Activated CD8-positive, alpha-beta T cell treated with anti-CD3 and anti-CD28 coated beads for 36 hours (primary cell): ENCODE data around the gene BICDL1. TPM values are rescaled to one million over a fixed set of nuclear protein-coding genes. Genes with fewer than 3 reads are reported as not detected.

Experiments used
- ATAC-seq: fragments of 200-7000 bp; cut with Tn5 transposase; one replicate; pipeline ENCODE4 v1.10.0; 2021; ENCODE audit warnings: mild to moderate bottlenecking, moderate library complexity
- CTCF ChIA-PET: fragments of 350-600 bp; sonication (Branson Sonifier 250); formaldehyde crosslinking; loops from one replicate; lab custom pipeline; 2021; ENCODE audit warnings: antibody characterized with exemption; lab: Charles Lee
- POLR2A ChIA-PET: fragments of 350-600 bp; sonication (Branson Sonifier 250); formaldehyde crosslinking; loops from one replicate; lab custom pipeline; 2021; ENCODE audit warnings: antibody characterized with exemption; lab: Charles Lee
- DNase-seq: peaks from one replicate; pipeline ENCODE4 v3.0.0-alpha.2; 2020
- H3K27ac Mint-ChIP-seq: one replicate; pipeline ENCODE4 v1.8.0; 2021; ENCODE audit warnings: mild to moderate bottlenecking, mixed read lengths
- H3K27me3 Mint-ChIP-seq: one replicate; pipeline ENCODE4 v1.8.0; 2021; ENCODE audit warnings: mixed read lengths
- H3K36me3 Mint-ChIP-seq: one replicate; pipeline ENCODE4 v1.8.0; 2021; ENCODE audit warnings: low read depth, mixed read lengths
- H3K4me1 Mint-ChIP-seq: one replicate; pipeline ENCODE4 v1.8.0; 2021; ENCODE audit warnings: low read depth, mixed read lengths
- H3K4me3 Mint-ChIP-seq: one replicate; pipeline ENCODE4 v1.8.0; 2021; ENCODE audit warnings: mild to moderate bottlenecking, moderate library complexity, mixed read lengths
- H3K9me3 Mint-ChIP-seq: one replicate; pipeline ENCODE4 v1.8.0; 2021; ENCODE audit warnings: mixed read lengths
- CTCF ChIP-seq: fragments of 200-600 bp; IDR thresholded peaks from one replicate; pipeline ENCODE4 v1.8.0; 2022; ENCODE audit warnings: antibody characterized with exemption, mild to moderate bottlenecking
- intact Hi-C: fragments of 100-400 bp; cut with micrococcal nuclease; formaldehyde crosslinking; loops from one replicate; pipeline ENCODE4 v1.10.0; 2022
- total RNA-seq, 2 experiments: library from RNA; stranded (reverse); gene quantifications; one replicate each; pipeline ENCODE4 v1.2.3, GENCODE V29; 2021

The BICDL1 gene
- total RNA-seq, 2 experiments from 2014 or later = 103 to 107 TPM

DNA sequence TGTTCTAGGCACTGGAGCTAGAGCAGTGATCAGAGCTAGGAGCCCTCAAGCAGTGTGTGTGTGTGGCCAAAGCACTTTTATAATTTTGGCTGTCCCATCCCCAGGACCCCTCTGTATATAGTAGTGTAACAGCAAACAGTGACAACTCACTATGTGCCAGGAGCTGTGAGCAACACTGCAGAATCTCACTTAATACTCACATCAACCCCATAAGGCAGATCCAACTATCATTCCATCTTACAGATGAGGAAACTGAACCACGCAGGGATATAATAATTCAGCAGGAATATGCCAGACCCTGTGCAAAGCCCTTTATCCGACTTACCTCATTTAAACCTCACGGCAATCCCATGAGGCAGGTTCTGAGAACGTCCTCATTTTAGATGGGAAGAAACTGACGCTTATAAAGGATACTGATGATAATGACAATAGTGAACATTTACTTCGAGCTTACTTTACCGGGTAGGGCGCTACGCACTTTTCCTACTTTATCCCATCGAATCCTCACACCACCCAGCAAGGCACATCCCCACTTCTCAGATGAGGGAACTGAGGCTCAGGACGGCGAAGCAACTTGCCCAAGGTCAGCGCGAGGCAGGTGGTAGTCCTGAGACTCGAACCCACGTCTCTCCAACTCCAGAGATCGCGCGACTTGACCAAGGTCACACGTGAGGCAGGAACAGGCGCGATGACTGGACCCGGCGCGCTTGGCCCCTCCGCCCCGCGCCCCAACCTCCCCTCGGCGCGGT, 126.8 kb downstream of the BICDL1 start:
- DNase-seq (peak; percentile 63), ATAC-seq (peak; percentile 6)
- Mint-ChIP-seq H3K9me3 (no peaks in the 10 kb centered on the region), H3K27me3 (no peaks in the 10 kb centered on the region), H3K36me3 (peaks cover 42% of the 10 kb centered on the region), H3K4me3 (peak overlapping the region; percentile 98), H3K27ac (peak overlapping the region; percentile 94), H3K4me1 (peaks cover 58% of the 10 kb centered on the region)
- POLR2A ChIA-PET = interaction anchor here (0.6 to 6.1 kb wide), 13 partner anchors 11 to 176 kb away, joined by 3 to 47 read pairs (median 8); partner anchors contain the start of genes RNU4-1, RNU4-2 and RPLP0
- no peak for TF ChIP-seq CTCF
- intact Hi-C loops = loop anchor here (5.0 to 10.0 kb wide), 2 partner anchors 81 to 101 kb away; no protein-coding TSS in a partner anchor
- CTCF ChIA-PET = interaction anchor here (1.0 to 1.1 kb wide), 3 partner anchors 11 to 100 kb away, joined by 3 read pairs; no protein-coding TSS in a partner anchor

DNA sequence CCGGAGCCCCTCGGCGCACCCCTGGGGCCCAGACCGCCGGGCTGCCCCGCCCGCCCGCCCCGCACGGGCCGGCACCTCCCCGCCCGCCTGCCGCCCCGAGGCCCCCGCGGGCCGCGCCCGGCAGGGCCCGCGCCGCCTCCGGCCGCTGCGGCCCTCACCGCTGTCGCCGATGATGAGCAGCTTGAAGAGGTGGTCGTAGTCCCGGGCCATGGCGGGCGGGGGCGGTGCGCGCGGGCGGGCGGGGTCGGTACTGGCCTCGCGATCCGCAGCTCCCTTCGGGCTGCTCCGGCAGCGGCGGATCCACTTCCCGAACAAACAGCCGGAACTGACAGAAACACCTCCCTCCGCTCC, 127.4 kb downstream of the BICDL1 start, which contains the start of gene RAB35:
Gene RAB35, minus strand, starts transcription at position 313 of the 351 bp plus-strand sequence. Its CDS starts 103 bp downstream, at position 210.
- intact Hi-C loops = loop anchor here (5.0 to 10.0 kb wide), 2 partner anchors 81 to 102 kb away; no protein-coding TSS in a partner anchor
- ATAC-seq = no peak
- ChIA-PET CTCF (interaction anchor here (1.0 to 1.4 kb wide), 5 partner anchors 10 to 128 kb away, joined by 3 to 7 read pairs (median 3); partner anchors contain the start of gene BICDL1), POLR2A (interaction anchor here (0.7 to 7.7 kb wide), 14 partner anchors 10 to 176 kb away, joined by 3 to 60 read pairs (median 12); partner anchors contain the start of genes PXN, RNU4-1, RNU4-2 and RPLP0)
- TF ChIP-seq CTCF = no peak
- no peaks in the 10 kb centered on the region for H3K9me3 Mint-ChIP-seq
- H3K4me3 Mint-ChIP-seq = peak within 1 kb of the TSS; percentile 98
- H3K36me3 Mint-ChIP-seq = peaks cover 42% of the 10 kb centered on the region
- H3K27ac Mint-ChIP-seq = peak within 1 kb of the TSS; percentile 94
- no peak for DNase-seq
- peaks cover 59% of the 10 kb centered on the region for H3K4me1 Mint-ChIP-seq
- H3K27me3 Mint-ChIP-seq = no peaks in the 10 kb centered on the region

GRCh38 chr12:120116792-120117651, 128.0 kb downstream of the BICDL1 start:
- TF ChIP-seq CTCF = no peak
- H3K27me3 Mint-ChIP-seq = no peaks in the 10 kb centered on the region
- DNase-seq (peak; percentile 96), ATAC-seq (peak; percentile 83)
- peaks cover 62% of the 10 kb centered on the region for H3K4me1 Mint-ChIP-seq
- POLR2A ChIA-PET = interaction anchor here (0.7 to 7.7 kb wide), 15 partner anchors 9 to 175 kb away, joined by 3 to 60 read pairs (median 15); partner anchors contain the start of genes BICDL1, PXN, RNU4-1 and RNU4-2
- intact Hi-C loops = loop anchor here (5.0 to 10.0 kb wide), 2 partner anchors 80 to 102 kb away; no protein-coding TSS in a partner anchor
- no peaks in the 10 kb centered on the region for H3K9me3 Mint-ChIP-seq
- peak overlapping the region; percentile 86 for H3K27ac Mint-ChIP-seq
- peak overlapping the region; percentile 80 for H3K4me3 Mint-ChIP-seq
- peaks cover 40% of the 10 kb centered on the region for H3K36me3 Mint-ChIP-seq
- CTCF ChIA-PET = interaction anchor here (0.8 to 1.9 kb wide), 9 partner anchors 10 to 148 kb away, joined by 3 to 7 read pairs (median 3); partner anchors contain the start of genes BICDL1, PXN and RPLP0

- ChIA-PET POLR2A (interaction anchor here (0.7 to 7.7 kb wide), 13 partner anchors 8 to 174 kb away, joined by 3 to 60 read pairs (median 20); partner anchors contain the start of genes BICDL1, RNU4-1, RNU4-2 and RPLP0), CTCF (interaction anchor here (0.8 to 1.9 kb wide), 6 partner anchors 17 to 147 kb away, joined by 3 to 7 read pairs (median 3); partner anchors contain the start of genes BICDL1, PXN and RPLP0)
- no peak for DNase-seq
- peaks cover 60% of the 10 kb centered on the region for H3K4me1 Mint-ChIP-seq
- H3K36me3 Mint-ChIP-seq = peaks cover 34% of the 10 kb centered on the region
- H3K27me3 Mint-ChIP-seq = no peaks in the 10 kb centered on the region
- peak overlapping the region; percentile 80 for H3K4me3 Mint-ChIP-seq
- no peak for ATAC-seq
- H3K9me3 Mint-ChIP-seq = no peaks in the 10 kb centered on the region
- no peak for TF ChIP-seq CTCF
- peak overlapping the region; percentile 86 for H3K27ac Mint-ChIP-seq
- intact Hi-C loops = loop anchor here (5.0 to 10.0 kb wide), 2 partner anchors 79 to 103 kb away; no protein-coding TSS in a partner anchor
Observed at GRCh38 chr12:120117961-120118320, 128.9 kb downstream of the BICDL1 start.
